Muscle layer of duodenum (tissue), 2 donors: ENCODE results near the gene PAIP1.
"Not testable (repeated sequence)": the region's sequence is repeated elsewhere in the genome, so short reads cannot be mapped to it uniquely, and the experiment has no call there.

Experiments used
- H3K27ac ChIP-seq: one replicate; pipeline ENCODE4 v1.7.0; 2013; ENCODE audit warnings: mild to moderate bottlenecking, low read length
- H3K27me3 ChIP-seq: one replicate; pipeline ENCODE4 v1.7.0; 2013; ENCODE audit warnings: low read depth, mild to moderate bottlenecking, control low read depth, low read length
- H3K36me3 ChIP-seq, 2 donors: one replicate each; pipeline ENCODE4 v1.7.0; 2013; ENCODE audit warnings: low read length in 2 of 2, control low read depth in 1 of 2, mild to moderate bottlenecking in 1 of 2; ENCODE audit not compliant: insufficient read depth in 2 of 2, control insufficient read depth in 1 of 2
- H3K4me1 ChIP-seq, 2 donors: one replicate each; pipeline ENCODE4 v1.7.0; 2013; ENCODE audit warnings: low read length in 2 of 2, mild to moderate bottlenecking in 2 of 2, control low read depth in 1 of 2, moderate library complexity in 1 of 2; ENCODE audit not compliant: insufficient read depth in 2 of 2, control insufficient read depth in 1 of 2
- H3K4me3 ChIP-seq, 2 donors: one replicate each; pipeline ENCODE4 v1.7.0; 2013; ENCODE audit warnings: low read length in 2 of 2, low read depth in 1 of 2, mild to moderate bottlenecking in 1 of 2
- H3K9me3 ChIP-seq, 2 donors: one replicate each; pipeline ENCODE4 v1.7.0; 2013; ENCODE audit warnings: low read length in 2 of 2, control low read depth in 1 of 2, mild to moderate bottlenecking in 1 of 2; ENCODE audit not compliant: control insufficient read depth in 1 of 2
- donor health status: healthy.

Gene PAIP1, protein sequence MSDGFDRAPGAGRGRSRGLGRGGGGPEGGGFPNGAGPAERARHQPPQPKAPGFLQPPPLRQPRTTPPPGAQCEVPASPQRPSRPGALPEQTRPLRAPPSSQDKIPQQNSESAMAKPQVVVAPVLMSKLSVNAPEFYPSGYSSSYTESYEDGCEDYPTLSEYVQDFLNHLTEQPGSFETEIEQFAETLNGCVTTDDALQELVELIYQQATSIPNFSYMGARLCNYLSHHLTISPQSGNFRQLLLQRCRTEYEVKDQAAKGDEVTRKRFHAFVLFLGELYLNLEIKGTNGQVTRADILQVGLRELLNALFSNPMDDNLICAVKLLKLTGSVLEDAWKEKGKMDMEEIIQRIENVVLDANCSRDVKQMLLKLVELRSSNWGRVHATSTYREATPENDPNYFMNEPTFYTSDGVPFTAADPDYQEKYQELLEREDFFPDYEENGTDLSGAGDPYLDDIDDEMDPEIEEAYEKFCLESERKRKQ

DNA sequence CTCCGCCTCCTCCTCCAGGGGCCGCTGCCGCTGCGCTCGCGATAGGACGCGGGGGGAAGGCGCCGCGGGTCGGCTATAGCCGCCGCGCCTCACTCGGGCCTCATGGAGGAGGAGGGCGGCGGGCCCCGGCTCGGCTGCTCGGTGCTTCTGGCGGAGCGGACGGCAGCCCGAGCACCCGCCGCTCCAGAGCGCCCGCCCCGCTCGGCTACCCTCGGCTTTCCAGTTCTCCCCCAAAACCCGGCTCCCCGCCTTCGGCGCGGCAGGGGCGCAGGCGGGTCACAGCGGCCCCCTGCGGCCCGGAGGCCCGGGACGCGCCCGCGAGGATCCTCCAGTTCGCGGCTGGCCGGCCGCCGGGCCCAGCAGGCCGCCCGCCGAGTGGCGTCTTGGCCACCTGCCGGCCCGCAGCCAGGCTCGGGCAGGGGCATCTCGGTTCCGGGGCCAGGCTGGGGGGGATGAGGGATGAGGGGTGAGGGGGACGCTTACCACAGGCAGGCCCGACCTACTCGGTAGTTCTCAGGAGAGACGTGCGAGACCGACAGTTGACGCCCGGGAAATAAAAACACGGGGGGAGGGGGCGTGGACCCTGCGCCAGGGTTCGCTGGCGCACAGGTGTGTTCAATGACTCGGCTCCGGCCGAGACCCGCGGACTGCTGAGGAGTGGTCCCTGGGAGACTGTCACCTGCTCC lies at the start of gene PAIP1:
Gene PAIP1, minus strand, starts transcription at position 221 of the 686 bp plus-strand sequence. CDS start 231 bp downstream, outside the sequence.
- peaks cover 0 to 27% of the 10 kb centered on the region in 2 donors for H3K4me1 ChIP-seq
- H3K36me3 ChIP-seq, result peaks cover 9 to 12% of the 10 kb centered on the region in 2 donors
- H3K27me3 ChIP-seq, result no peaks in the 10 kb centered on the region
- H3K9me3 ChIP-seq, result no peaks in the 10 kb centered on the region
- H3K4me3 ChIP-seq, result peak within 1 kb of the TSS; percentile 82 to 92
- peak within 1 kb of the TSS; percentile 80 for H3K27ac ChIP-seq

- Histone ChIP-seq H3K9me3 (no peaks in the 10 kb centered on the region), H3K36me3 (peaks cover 11 to 17% of the 10 kb centered on the region in 2 donors), H3K27ac (no peak overlapping the region), H3K4me3 (no peak overlapping the region), H3K27me3 (no peaks in the 10 kb centered on the region), H3K4me1 (peaks cover 0 to 11% of the 10 kb centered on the region in 2 donors)
Measured at GRCh38 chr5:43606351-43606750, 49.5 kb upstream of the PAIP1 start.

DNA sequence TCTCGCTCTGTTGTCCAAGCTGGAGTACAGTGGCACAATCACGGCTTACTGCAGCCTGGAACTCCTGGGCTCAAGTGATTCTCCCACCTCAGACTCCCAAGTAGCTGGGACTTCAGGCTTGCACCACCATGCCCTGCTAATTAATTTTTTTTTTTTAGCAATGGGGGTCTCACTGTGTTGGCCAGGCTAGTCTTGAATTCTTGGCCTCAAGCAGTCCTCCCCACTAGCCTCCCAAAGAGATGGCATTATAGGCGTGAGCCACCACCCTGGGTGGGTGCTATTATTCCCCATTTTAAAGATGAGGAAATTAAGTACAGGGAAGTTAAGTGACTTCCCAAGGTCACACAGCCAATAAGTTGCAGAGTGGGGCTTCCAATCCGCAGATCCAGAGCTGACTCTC lies 47.8 kb upstream of the PAIP1 start:
- H3K4me3 ChIP-seq, result peak overlapping the region in 1 of 2 donors; percentile 83
- no peaks in the 10 kb centered on the region for H3K9me3 ChIP-seq
- H3K36me3 ChIP-seq, result peaks cover 4 to 7% of the 10 kb centered on the region in 2 donors
- peaks cover 0 to 11% of the 10 kb centered on the region in 2 donors for H3K4me1 ChIP-seq
- H3K27me3 ChIP-seq, result no peaks in the 10 kb centered on the region
- H3K27ac ChIP-seq, result peak overlapping the region; percentile 95

- Histone ChIP-seq H3K9me3 (no peaks in the 10 kb centered on the region), H3K4me3 (peak overlapping the region; percentile 83 to 98), H3K4me1 (peaks cover 0 to 11% of the 10 kb centered on the region in 2 donors), H3K27me3 (no peaks in the 10 kb centered on the region), H3K27ac (peak overlapping the region; percentile 95), H3K36me3 (no peaks in the 10 kb centered on the region)
Measured at GRCh38 chr5:43603344-43604217, 46.7 kb upstream of the PAIP1 start.

DNA sequence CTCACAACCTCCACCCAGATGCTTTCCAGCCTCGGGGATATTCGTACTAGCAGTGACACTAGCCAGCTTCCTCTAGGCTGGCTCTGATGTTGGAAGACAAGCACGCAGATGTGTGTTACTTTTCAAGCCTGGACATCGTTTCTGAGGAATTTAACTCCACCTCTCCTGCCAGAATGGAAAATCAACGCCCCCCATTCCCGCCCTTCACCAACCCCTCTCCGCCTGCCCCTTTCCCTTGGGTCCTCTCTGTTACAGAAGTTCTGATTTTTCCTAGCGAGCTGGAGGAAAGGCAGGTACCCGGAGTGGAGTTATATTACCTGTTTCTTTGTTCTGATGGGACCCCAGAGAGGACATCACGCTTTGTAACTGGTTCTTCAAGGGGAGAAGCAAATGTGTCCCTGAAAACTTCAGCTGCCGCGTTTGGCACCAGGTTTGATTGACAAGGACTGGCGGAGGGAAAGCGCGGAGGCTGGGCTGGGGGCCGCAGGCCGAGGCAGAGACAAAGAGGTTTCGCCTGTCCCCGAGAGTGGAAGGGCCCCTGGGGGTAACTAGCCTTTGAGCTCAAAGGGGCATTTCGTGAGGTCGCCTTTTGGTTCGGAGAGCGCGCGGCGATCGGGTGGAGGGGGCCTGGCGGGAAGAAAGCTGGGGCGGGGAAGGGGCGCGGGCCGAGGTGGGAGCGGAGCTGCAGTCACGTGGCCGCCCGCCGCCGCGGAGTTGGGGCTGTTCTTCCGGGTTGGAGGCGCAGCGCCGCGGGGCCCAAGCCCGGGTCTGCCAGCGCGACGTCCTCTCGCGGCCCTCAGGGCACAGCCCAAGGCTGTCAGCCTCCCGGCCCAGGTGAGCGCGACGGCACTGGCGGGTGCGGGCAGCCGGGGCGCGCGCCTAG lies 45.8 kb upstream of the PAIP1 start, which contains the start of gene NNT:
Gene NNT, plus strand, starts transcription at position 720 of the 883 bp plus-strand sequence. CDS start 6,016 bp downstream, outside the sequence.
- Histone ChIP-seq H3K4me1 (peaks cover 0 to 11% of the 10 kb centered on the region in 2 donors), H3K4me3 (peak within 1 kb of the TSS; percentile 83 to 98), H3K36me3 (no peaks in the 10 kb centered on the region), H3K27me3 (no peaks in the 10 kb centered on the region), H3K27ac (peak within 1 kb of the TSS; percentile 95), H3K9me3 (no peaks in the 10 kb centered on the region)

DNA sequence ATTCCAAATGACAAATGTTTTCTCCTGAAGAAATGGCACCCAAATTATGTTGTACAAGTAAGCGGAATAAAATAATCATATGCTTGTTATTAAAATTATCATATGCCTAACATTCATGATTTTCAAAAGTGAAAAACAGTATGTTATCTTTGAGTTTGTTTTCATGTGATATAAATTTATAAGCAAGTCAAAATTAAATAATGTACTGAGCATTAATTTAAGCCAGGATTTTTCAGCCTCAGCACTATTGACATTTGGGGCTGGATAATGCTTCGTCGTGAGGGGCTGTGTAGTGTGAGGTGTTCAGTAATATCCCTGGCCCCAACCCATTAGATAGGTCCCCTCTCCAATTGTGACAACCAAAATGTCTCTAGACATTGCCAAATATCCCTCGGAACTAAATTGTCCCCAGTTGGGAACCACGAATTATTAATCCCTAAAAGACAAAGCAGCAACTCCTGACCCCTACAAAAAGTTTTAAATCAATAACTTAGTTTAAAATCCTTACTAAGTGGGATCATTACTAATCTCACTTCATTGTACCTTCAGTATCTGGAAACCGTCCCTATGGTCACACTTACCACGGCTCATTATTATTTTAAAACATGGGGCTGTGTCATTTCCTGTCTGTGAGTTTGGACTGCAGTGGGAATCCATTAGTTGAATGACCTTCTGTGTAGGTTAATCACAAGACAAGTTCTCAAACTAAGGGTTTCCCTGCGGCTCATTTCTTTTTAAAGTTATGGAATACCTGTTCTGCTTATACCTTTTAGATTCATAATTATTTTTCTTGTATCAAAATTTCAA lies 44.8 kb upstream of the PAIP1 start:
- no peaks in the 10 kb centered on the region for H3K36me3 ChIP-seq
- peak overlapping the region; percentile 95 for H3K27ac ChIP-seq
- peak overlapping the region; percentile 83 to 98 for H3K4me3 ChIP-seq
- no peaks in the 10 kb centered on the region for H3K9me3 ChIP-seq
- H3K4me1 ChIP-seq, result peaks cover 0 to 11% of the 10 kb centered on the region in 2 donors
- H3K27me3 ChIP-seq, result no peaks in the 10 kb centered on the region

- not testable (repeated sequence) for H3K4me1 ChIP-seq, H3K27me3 ChIP-seq, H3K4me3 ChIP-seq, H3K27ac ChIP-seq, H3K9me3 ChIP-seq, H3K36me3 ChIP-seq
Measured at GRCh38 chr5:43598927-43599326, 42.0 kb upstream of the PAIP1 start.

DNA sequence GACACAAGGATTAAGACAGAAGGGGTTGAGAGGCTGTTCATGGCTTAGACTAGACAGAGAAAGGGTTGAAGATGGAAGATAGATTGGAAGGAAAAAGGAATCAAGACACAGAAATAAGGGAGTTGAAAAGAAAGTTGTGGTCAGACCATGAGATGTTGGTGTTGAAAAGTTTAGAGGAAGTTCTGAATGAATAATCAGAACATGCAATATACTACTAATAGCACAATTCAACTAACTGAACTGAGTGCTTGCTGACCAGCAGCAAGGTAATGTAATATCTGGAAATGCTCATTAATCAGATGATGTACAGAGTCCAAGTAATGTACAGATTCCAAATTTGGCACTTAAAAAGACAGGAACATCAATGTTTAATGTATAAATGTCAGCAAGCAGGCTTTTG lies 35.5 kb upstream of the PAIP1 start:
- no peak overlapping the region for H3K27ac ChIP-seq
- no peaks in the 10 kb centered on the region for H3K36me3 ChIP-seq
- no peak overlapping the region for H3K4me3 ChIP-seq
- H3K9me3 ChIP-seq, result no peaks in the 10 kb centered on the region
- no peaks in the 10 kb centered on the region for H3K27me3 ChIP-seq
- H3K4me1 ChIP-seq, result no peaks in the 10 kb centered on the region

DNA sequence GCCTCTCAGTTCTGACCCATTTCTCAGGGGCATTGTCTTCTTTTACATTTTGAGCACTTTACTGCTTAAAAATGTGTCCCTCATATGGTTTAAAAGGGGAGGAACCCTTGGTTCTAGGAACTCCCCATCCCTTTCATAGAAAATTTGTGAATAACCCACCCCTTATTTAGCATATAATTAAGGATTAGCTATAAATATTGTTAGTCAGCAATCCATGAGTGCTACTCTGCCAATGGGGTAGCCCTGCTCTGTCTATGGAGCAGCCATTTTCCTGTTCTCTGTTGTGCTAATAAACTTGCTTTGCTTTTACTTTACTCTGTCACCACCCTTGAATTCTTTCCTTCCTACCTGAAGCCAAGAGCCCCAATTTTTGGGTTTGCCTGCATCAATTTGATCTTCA lies 33.8 kb upstream of the PAIP1 start:
- no peaks in the 10 kb centered on the region for H3K4me1 ChIP-seq
- H3K9me3 ChIP-seq, result no peaks in the 10 kb centered on the region
- no peaks in the 10 kb centered on the region for H3K36me3 ChIP-seq
- H3K27me3 ChIP-seq, result no peaks in the 10 kb centered on the region
- H3K27ac ChIP-seq, result no peak overlapping the region
- no peak overlapping the region for H3K4me3 ChIP-seq

DNA sequence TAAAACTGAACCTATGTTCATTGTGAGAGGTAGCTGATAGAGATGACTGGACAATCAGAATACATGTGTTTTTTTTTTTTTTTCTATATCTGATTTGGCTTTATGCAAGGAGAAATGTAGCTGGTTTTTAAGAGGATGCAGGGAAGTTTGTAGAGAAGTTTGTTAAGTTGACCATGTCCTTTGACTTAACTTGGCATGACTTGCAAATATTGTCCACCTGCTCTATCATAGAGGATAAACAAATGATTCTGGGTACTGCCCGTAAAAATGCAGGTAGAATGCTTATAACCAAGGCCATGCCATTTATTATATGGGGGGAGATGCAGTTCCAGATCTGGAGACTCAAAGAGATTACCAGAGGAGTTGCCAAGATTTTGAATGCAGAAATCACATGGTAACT lies 32.4 kb upstream of the PAIP1 start:
- H3K27me3 ChIP-seq, result no peaks in the 10 kb centered on the region
- no peaks in the 10 kb centered on the region for H3K4me1 ChIP-seq
- H3K4me3 ChIP-seq, result no peak overlapping the region
- H3K36me3 ChIP-seq, result no peaks in the 10 kb centered on the region
- H3K27ac ChIP-seq, result no peak overlapping the region
- H3K9me3 ChIP-seq, result no peaks in the 10 kb centered on the region
